ENCODE results near the gene CRIP2.

The CRIP2 gene

GRCh38 chr14:105450864-105451720 is 23.5 kb upstream of the CRIP2 start:
- no peak overlapping the region for H2AFZ ChIP-seq (ENCODE audit: low read depth)
- H3K9ac ChIP-seq, result no peak overlapping the region
- H3K4me1 ChIP-seq (ENCODE audit: low read depth, poor library complexity, severe bottlenecking), result peaks cover 6% of the 10 kb centered on the region
- no peaks in the 10 kb centered on the region for H3K79me2 ChIP-seq (ENCODE audit: insufficient read depth, low read depth)
- H4K20me1 ChIP-seq (ENCODE audit: insufficient read depth), result no peaks in the 10 kb centered on the region
- H3K4me3 ChIP-seq (IDR thresholded peaks at IDR 0.05; ENCODE audit: insufficient read depth, low read depth, low read length), result no peak overlapping the region
- no peaks in the 10 kb centered on the region for H3K27me3 ChIP-seq (ENCODE audit: insufficient read depth, low read depth)
- H3K4me2 ChIP-seq, result no peak overlapping the region
- no peak overlapping the region for H3K27ac ChIP-seq
- no peak for TF ChIP-seq CTCF (conservative IDR thresholded peaks at IDR 0.05; ENCODE audit: low read depth, low read length)
- no peaks in the 10 kb centered on the region for H3K36me3 ChIP-seq (ENCODE audit: insufficient read depth)

DNA sequence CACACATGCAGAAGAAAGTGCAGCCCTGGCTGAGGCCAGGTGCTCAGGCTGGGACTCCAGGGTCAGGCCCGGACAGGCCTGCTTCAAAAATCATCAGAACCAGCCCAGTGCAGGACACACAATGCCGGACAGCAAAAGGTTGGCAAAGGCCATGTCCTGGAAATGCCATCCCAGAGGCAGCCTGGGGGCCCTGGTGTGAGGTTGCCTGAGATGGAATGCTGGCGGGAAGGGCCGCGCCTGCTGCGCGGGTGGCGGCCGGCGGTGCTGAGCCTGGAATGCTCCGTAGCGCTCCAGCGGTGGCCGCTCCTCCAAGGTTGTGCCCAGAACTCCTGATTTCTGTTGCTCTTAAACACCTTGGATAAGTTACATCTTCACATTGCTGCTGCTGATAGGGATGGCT is 21.7 kb upstream of the CRIP2 start:
- H3K9ac ChIP-seq, result no peak overlapping the region
- TF ChIP-seq CTCF (conservative IDR thresholded peaks at IDR 0.05; ENCODE audit: low read depth, low read length), result no peak
- no peak overlapping the region for H3K27ac ChIP-seq
- no peaks in the 10 kb centered on the region for H4K20me1 ChIP-seq (ENCODE audit: insufficient read depth)
- peaks cover 6% of the 10 kb centered on the region for H3K4me1 ChIP-seq (ENCODE audit: low read depth, poor library complexity, severe bottlenecking)
- H3K36me3 ChIP-seq (ENCODE audit: insufficient read depth), result no peaks in the 10 kb centered on the region
- H3K79me2 ChIP-seq (ENCODE audit: insufficient read depth, low read depth), result no peaks in the 10 kb centered on the region
- no peak overlapping the region for H2AFZ ChIP-seq (ENCODE audit: low read depth)
- H3K4me3 ChIP-seq (IDR thresholded peaks at IDR 0.05; ENCODE audit: insufficient read depth, low read depth, low read length), result no peak overlapping the region
- H3K27me3 ChIP-seq (ENCODE audit: insufficient read depth, low read depth), result no peaks in the 10 kb centered on the region
- H3K4me2 ChIP-seq, result no peak overlapping the region

DNA sequence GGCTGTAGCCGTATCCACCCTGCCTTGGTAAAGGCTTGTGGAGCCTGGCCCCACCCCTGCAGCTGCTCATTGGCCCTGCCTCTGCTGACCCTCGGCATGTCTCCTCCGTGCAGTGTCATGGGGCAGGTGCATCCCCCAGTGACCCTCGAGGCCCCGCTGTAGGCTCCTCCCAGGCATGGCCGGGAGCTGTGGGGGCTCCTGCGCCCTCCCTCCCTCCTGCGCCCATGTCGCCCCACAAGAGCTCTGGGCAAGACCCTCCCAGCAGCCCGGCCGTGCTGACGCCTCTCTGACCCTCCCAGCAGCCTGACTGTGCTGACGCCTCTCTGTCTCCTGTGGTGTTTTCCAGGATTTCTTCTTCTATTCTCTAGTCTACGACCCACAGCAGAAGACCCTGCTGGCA is 20.8 kb upstream of the CRIP2 start:
- Histone ChIP-seq H3K4me1 (ENCODE audit: low read depth, poor library complexity, severe bottlenecking) (peaks cover 4% of the 10 kb centered on the region), H3K4me2 (no peak overlapping the region), H3K79me2 (ENCODE audit: insufficient read depth, low read depth) (no peaks in the 10 kb centered on the region), H3K9ac (no peak overlapping the region), H4K20me1 (ENCODE audit: insufficient read depth) (no peaks in the 10 kb centered on the region), H3K36me3 (ENCODE audit: insufficient read depth) (no peaks in the 10 kb centered on the region), H3K27me3 (ENCODE audit: insufficient read depth, low read depth) (no peaks in the 10 kb centered on the region), H2AFZ (ENCODE audit: low read depth) (no peak overlapping the region), H3K27ac (no peak overlapping the region), H3K4me3 (IDR thresholded peaks at IDR 0.05; ENCODE audit: insufficient read depth, low read depth, low read length) (no peak overlapping the region)
- TF ChIP-seq CTCF (conservative IDR thresholded peaks at IDR 0.05; ENCODE audit: low read depth, low read length), result no peak

GRCh38 chr14:105455086-105455640 is 19.5 kb upstream of the CRIP2 start:
- no peaks in the 10 kb centered on the region for H3K79me2 ChIP-seq (ENCODE audit: insufficient read depth, low read depth)
- no peaks in the 10 kb centered on the region for H3K4me1 ChIP-seq (ENCODE audit: low read depth, poor library complexity, severe bottlenecking)
- H3K36me3 ChIP-seq (ENCODE audit: insufficient read depth), result no peaks in the 10 kb centered on the region
- no peak overlapping the region for H3K27ac ChIP-seq
- H3K4me3 ChIP-seq (IDR thresholded peaks at IDR 0.05; ENCODE audit: insufficient read depth, low read depth, low read length), result no peak overlapping the region
- no peak overlapping the region for H2AFZ ChIP-seq (ENCODE audit: low read depth)
- H3K4me2 ChIP-seq, result no peak overlapping the region
- no peak for TF ChIP-seq CTCF (conservative IDR thresholded peaks at IDR 0.05; ENCODE audit: low read depth, low read length)
- no peaks in the 10 kb centered on the region for H4K20me1 ChIP-seq (ENCODE audit: insufficient read depth)
- H3K27me3 ChIP-seq (ENCODE audit: insufficient read depth, low read depth), result no peaks in the 10 kb centered on the region
- no peak overlapping the region for H3K9ac ChIP-seq

Data from KMS-11 (cell line).